GM10266 (cell line): ENCODE results near the gene LPP.

Experiments used
- DNase-seq: peaks from one replicate; pipeline ENCODE4 v3.0.0; 2012; ENCODE audit errors: extremely low spot score
- TF ChIP-seq, protein P1 (sequence below): IDR thresholded peaks from 2 replicates; pipeline ENCODE4 v1.5.1; 2012; ENCODE audit warnings: mild to moderate bottlenecking, low read depth; ENCODE audit not compliant: control insufficient read depth, insufficient read depth; ENCODE audit errors: missing control alignments

The LPP gene

DNA sequence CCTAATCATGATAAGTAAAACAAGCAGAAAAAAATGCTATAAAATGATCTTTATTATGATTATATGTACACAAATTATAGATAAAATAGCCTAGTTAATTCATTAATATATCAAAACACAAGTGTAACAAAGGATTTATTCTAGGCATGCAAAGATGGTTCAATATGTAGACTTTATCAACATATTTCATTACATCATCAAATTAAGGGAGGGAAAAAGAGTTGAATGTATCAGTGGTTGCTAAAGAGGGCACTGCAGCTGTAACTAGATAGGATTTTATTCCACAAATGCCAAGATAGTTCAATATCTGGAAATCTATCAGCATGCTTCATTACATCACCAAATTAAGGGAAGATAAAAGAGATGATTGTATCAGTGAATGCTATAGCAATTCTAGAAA, 248.3 kb downstream of the LPP start:
- DNase-seq = no peak
- TF ChIP-seq, protein P1, sequence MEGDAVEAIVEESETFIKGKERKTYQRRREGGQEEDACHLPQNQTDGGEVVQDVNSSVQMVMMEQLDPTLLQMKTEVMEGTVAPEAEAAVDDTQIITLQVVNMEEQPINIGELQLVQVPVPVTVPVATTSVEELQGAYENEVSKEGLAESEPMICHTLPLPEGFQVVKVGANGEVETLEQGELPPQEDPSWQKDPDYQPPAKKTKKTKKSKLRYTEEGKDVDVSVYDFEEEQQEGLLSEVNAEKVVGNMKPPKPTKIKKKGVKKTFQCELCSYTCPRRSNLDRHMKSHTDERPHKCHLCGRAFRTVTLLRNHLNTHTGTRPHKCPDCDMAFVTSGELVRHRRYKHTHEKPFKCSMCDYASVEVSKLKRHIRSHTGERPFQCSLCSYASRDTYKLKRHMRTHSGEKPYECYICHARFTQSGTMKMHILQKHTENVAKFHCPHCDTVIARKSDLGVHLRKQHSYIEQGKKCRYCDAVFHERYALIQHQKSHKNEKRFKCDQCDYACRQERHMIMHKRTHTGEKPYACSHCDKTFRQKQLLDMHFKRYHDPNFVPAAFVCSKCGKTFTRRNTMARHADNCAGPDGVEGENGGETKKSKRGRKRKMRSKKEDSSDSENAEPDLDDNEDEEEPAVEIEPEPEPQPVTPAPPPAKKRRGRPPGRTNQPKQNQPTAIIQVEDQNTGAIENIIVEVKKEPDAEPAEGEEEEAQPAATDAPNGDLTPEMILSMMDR = no peak

DNA sequence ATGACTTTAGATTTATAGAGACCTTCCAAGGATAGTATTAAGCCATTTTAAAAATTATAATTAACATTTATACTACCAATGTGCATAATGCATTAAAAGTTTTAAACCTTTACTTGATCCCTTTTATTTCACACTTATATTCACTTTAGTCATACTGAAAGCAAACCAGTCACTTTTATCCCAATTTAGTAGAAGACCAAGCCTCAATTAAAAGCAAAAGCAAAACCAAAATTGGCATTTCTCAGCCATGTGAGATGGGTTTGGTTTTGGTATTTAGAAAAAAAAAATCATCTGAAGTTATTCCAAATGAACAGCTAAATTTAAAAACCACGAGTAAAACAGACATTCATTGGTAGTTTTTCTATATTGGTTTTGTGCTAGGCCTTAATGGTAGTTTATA, 249.4 kb downstream of the LPP start:
- TF ChIP-seq, protein P1 = no peak
- DNase-seq = no peak

DNA sequence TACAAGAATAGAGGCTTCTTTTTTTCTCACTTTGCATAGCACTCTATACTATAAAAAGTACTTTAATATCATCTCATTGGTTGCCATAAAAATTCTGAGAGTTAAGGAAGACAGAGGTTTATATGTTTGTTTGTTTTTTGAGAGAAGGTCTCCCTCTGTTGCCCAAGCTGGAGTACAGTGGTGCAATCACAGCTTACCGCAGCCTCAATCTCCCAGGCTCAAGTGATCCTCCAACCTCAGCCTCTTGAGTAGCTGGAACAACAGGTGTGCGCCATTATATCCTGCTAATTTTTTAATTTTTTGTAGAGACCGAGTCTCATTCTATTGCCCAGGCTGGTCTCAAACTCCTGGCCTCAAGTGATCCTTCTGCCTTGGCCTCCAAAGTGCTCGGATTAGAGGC, 250.2 kb downstream of the LPP start:
- DNase-seq = no peak
- TF ChIP-seq, protein P1 = no peak

DNA sequence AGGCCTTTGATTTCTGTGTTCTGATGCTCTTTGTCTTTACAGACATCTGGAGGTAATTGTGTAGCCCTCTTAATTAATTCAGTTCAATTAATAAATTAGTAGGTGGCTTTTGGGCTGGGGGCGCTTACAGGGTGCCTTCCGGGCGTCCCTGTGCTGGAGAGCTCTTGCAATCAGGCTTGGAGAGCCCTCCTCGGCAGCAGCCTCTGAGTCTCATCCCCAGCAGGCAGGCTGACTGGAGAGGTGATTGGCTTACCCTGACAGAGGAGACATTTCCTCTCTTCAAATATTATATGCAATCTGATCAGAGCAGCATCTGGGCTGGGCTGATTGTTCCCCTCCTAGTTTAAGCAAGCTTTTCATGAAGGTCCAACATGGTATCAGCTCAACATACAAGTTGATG, 250.7 kb downstream of the LPP start:
- TF ChIP-seq, protein P1 = no peak
- no peak for DNase-seq

DNA sequence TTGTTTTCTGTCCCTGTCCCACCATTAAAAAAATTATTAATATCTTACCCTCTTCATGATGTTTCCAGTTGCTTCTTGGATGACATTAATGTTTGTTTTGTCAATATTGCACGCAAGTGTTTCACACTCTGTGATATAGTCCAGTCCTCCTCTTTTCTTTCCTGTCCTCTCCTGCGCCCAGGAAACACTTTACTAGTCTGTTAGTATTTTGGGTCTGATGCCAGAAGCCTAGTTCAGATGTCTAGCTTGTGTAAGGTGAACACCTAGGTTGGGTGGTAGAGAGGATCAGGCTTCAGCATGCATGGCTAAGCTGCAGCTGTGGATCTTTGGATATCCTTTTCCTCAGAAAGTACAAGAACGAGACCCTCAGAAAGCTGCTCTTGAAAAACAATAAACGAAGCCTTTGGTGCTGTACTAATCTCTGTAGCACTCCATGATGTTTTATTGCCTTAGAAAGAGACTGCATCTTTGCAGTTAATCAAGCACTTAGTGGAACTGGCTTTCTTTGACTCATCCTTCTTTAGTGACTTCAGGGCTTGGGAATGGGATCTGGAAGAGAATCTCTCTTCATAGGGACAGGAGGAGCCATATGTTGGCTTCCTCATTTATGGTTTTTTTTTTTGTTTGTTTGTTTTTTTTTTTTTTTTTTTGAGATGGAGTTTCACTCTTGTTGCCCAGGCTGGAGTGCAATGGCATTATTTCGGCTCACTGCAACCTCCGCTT, 253.4 kb downstream of the LPP start:
- TF ChIP-seq, protein P1 = no peak
- no peak for DNase-seq

DNA sequence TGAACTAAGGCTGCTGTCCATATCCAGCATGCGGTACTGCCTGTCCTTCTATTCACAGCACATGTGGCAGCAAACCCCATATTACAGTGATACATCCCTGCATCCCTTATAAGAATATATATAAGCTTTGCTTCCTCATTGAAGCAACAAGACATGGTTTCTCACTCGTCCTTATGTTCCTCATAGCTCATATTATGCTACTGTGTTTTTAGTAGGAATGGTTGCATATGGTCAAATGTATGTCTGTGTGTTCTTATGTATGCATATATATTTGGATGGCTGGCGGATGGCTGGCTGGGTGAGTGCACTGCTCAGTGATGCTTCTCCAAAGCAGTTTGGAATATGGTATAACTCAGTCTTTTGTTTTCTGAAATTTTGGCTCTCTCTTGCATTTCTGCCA, 254.9 kb downstream of the LPP start:
- DNase-seq = no peak
- TF ChIP-seq, protein P1 = no peak

DNA sequence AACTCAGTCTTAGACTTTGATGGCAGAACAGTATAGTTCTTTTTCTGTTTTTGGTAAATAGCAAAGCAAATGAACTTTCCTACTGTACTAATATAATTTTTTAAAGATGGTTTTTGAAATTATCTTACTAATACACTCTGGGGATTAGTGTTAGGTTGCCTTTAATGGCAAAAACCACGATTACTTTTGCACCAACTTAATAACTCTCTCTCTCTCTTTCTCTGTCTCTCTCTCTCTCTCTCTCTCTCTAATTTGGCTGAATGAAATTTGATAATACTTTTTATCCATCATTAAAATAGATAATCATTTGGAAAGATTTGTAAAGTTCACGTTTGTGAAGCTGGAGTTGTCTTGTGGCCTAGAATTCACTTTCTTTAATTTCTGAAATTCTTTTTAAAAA, 257.8 kb downstream of the LPP start:
- TF ChIP-seq, protein P1 = no peak
- DNase-seq = no peak
